Measurements from ENCODE around the gene PIN1.

DNA sequence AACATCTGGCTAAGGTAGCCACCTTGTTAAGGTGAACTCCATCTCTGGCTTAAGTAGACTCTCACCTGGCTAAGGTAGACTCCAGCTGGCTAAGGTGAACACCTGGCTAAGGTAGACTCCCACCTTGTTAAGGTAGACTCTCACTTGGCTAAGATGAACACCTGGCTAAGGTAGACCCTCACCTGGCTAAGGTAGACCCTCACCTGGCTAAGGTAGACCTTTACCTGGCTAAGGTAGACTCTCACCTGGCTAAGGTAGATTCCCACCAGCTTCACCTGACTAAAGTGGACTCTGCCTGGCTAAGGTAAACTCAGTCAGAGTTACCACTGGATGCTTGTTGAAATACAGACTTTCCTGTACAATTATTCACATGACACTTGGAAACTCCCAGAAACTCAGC lies 23.6 kb downstream of the PIN1 start:
- TF ChIP-seq, protein P1, sequence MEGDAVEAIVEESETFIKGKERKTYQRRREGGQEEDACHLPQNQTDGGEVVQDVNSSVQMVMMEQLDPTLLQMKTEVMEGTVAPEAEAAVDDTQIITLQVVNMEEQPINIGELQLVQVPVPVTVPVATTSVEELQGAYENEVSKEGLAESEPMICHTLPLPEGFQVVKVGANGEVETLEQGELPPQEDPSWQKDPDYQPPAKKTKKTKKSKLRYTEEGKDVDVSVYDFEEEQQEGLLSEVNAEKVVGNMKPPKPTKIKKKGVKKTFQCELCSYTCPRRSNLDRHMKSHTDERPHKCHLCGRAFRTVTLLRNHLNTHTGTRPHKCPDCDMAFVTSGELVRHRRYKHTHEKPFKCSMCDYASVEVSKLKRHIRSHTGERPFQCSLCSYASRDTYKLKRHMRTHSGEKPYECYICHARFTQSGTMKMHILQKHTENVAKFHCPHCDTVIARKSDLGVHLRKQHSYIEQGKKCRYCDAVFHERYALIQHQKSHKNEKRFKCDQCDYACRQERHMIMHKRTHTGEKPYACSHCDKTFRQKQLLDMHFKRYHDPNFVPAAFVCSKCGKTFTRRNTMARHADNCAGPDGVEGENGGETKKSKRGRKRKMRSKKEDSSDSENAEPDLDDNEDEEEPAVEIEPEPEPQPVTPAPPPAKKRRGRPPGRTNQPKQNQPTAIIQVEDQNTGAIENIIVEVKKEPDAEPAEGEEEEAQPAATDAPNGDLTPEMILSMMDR (IDR thresholded peaks at IDR 0.05 in 4 of 5, conservative IDR thresholded peaks at IDR 0.05 in 1 of 5): no peak
- TF ChIP-seq POLR2A (IDR thresholded peaks at IDR 0.05): no peak
